LNCaP clone FGC (cell line): ENCODE measurements around the gene ZDHHC18.

ENCODE experiments used
- DNase-seq: peaks from one replicate; pipeline ENCODE4 v3.0.0-alpha.2; 2011; ENCODE audit warnings: low read depth
- H3K4me3 ChIP-seq: 2 replicates; pipeline ENCODE4 v1.5.1; 2011; ENCODE audit warnings: mild to moderate bottlenecking, low read depth, low read length, control low read depth
- CTCF ChIP-seq: IDR thresholded peaks from 2 replicates; pipeline ENCODE4 v1.5.1; 2012; ENCODE audit warnings: mild to moderate bottlenecking; ENCODE audit not compliant: control insufficient read depth, insufficient read depth; ENCODE audit errors: extremely low read depth

ZDHHC18 gene

GRCh38 chr1:26784023-26784871 lies 42.2 kb upstream of the ZDHHC18 start:
- no peak overlapping the region for H3K4me3 ChIP-seq
- TF ChIP-seq CTCF, result no peak
- DNase-seq, result no peak

GRCh38 chr1:26784886-26785285 lies 41.6 kb upstream of the ZDHHC18 start:
- no peak overlapping the region for H3K4me3 ChIP-seq
- no peak for DNase-seq
- no peak for TF ChIP-seq CTCF

GRCh38 chr1:26785611-26786436 lies 40.7 kb upstream of the ZDHHC18 start:
- TF ChIP-seq CTCF, result no peak
- no peak for DNase-seq
- H3K4me3 ChIP-seq, result no peak overlapping the region

GRCh38 chr1:26786437-26787380 lies 39.8 kb upstream of the ZDHHC18 start:
- peak overlapping the region; percentile 82 for H3K4me3 ChIP-seq
- TF ChIP-seq CTCF, result no peak
- DNase-seq, result no peak

- no peak for TF ChIP-seq CTCF
- DNase-seq, result no peak
- H3K4me3 ChIP-seq, result peak overlapping the region; percentile 82
Measured at GRCh38 chr1:26787381-26787705, 39.1 kb upstream of the ZDHHC18 start.

GRCh38 chr1:26787706-26788514 lies 38.6 kb upstream of the ZDHHC18 start, which contains the start of gene PIGV:
Gene PIGV, plus strand, starts transcription at chr1:26787950. Its CDS starts 2,866 bp downstream, at chr1:26790816.
- no peak for DNase-seq
- peak within 1 kb of the TSS; percentile 82 for H3K4me3 ChIP-seq
- no peak for TF ChIP-seq CTCF
